Activated CD8-positive, alpha-beta memory T cell treated with anti-CD3 and anti-CD28 coated beads, Interleukin-2, amount 10 ng/mL, durations not matched to agents 7 days and 5 days (primary cell): Measurements from ENCODE around the gene TMEM150B. TPM values are rescaled to one million over a fixed set of nuclear protein-coding genes. Genes with fewer than 3 reads are reported as not detected.

Experiments used
- ATAC-seq: fragments of 150-1000 bp; cut with Tn5 transposase; one replicate; pipeline ENCODE4 v1.10.0; 2021; ENCODE audit warnings: moderate library complexity
- CTCF ChIA-PET: fragments of 350-600 bp; sonication (Branson Sonifier 250); formaldehyde crosslinking; loops from one replicate; lab custom pipeline; 2021; ENCODE audit warnings: antibody characterized with exemption; lab: Charles Lee
- DNase-seq: peaks from one replicate; pipeline ENCODE4 v3.0.0-alpha.2; 2020
- H3K27ac Mint-ChIP-seq: one replicate; pipeline ENCODE4 v1.8.0; 2021; ENCODE audit warnings: mild to moderate bottlenecking, mixed read lengths
- H3K27me3 Mint-ChIP-seq: one replicate; pipeline ENCODE4 v1.8.0; 2021; ENCODE audit warnings: mixed read lengths
- H3K36me3 Mint-ChIP-seq: one replicate; pipeline ENCODE4 v1.8.0; 2021; ENCODE audit warnings: mild to moderate bottlenecking, mixed read lengths
- H3K4me1 Mint-ChIP-seq: one replicate; pipeline ENCODE4 v1.8.0; 2021; ENCODE audit warnings: mixed read lengths
- H3K4me3 Mint-ChIP-seq: one replicate; pipeline ENCODE4 v1.8.0; 2021; ENCODE audit warnings: mild to moderate bottlenecking, moderate library complexity, mixed read lengths
- H3K9me3 Mint-ChIP-seq: one replicate; pipeline ENCODE4 v1.8.0; 2022; ENCODE audit warnings: low read depth, mixed read lengths
- total RNA-seq, 2 experiments: library from RNA; stranded (reverse); gene quantifications; one replicate each; pipeline ENCODE4 v1.2.3, GENCODE V29; 2021

TMEM150B gene
- total RNA-seq, 2 experiments from 2014 or later: 1.2 to 2.4 TPM

DNA sequence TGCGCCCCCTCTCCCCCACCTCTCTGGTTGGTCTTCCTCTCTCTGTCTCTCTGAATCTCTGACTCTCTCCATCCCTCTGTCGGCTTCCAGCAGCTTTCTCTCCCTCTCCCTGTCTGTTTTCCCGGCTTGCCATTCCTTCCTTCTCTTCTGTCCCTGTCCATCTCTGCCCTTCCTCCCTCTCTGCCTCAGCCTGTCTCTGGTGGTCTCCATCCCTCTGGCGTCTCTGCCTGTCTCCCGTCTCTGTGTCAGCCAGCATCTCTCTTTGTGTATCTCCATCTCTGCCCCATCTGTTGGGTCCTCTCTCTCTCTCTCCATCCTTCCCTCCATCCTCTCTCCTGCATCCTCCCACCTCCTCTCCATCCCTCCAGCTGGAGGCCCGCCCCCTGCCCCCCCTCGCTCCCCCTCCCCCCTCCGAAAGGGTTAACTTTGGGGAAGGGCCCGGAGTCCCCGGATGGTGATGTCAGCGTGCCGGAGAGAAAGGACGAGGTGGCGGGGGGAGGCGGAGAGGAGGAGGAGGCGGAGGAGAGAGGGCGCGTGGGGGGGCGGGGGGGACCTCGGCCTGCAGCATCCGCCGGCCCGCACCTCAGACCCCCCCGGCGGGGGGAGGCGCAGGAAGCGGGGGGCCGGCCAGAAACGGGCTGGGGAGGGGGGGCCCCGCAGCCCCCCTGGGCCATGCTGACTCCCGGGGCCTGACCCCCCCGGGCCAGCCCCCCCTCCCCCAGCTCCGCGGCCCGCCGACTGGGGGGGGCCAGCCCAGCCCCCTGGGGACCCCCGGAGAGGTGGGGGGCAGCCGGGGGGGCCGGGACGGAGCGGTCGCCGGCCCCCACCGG lies 41.4 kb downstream of the TMEM150B start, which contains the start of gene BRSK1:
TSS of gene BRSK1 (plus strand) at position 450 of the 830 bp plus-strand sequence. CDS start 446 bp downstream, outside the sequence.
- no peak for ATAC-seq
- Mint-ChIP-seq H3K4me3 (peak within 1 kb of the TSS; percentile 59), H3K27ac (peak within 1 kb of the TSS; percentile 38)

DNA sequence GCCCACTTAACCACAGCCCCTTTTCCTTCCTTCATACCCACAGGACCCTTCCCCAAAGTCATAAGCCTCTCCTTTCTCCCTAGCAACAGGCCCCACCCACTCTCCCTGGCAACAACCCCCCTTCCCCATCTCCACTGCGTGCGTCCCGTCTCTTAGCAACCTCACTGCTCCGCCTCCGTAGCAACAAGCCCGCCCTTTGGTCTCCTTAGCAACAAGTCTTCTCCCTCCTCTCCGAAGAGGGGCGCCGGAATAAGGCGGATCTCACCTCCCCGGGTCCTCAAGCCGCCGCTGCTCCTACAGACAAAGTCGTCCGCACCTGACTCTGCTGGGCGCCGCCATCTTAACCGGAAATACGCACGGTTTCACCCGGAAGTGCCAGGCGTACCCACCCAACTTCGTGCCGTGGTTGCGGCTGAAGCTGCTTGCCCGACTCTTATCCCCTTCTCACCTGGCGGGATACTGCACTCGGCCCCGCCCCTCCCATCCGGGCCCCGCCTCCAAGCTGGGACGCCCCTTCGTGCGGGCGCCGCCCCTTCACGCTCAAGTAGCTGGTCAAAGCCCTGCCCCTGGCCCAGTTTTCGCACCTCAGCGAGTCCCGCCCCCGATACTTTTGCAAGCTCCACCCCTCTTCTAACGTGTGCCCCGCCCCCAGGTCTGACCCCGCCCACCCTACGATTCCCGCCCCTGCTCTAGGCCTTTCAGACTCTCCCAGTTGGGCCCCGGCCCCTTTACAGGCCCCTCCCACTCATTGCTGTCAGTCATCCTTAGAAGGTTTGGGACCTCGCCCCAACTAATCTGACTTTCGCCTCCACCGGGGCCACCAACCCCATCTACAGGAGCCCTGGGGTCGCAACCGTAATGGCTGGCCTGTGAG lies 45.1 kb downstream of the TMEM150B start, which contains the start of gene HSPBP1:
TSS of gene HSPBP1 (minus strand) at position 341 of the 874 bp plus-strand sequence. CDS start 502 bp downstream, outside the sequence.
- Mint-ChIP-seq H3K36me3 (peaks cover 4% of the 10 kb centered on the region), H3K4me1 (peaks cover 62% of the 10 kb centered on the region), H3K27me3 (peaks cover 4% of the 10 kb centered on the region), H3K27ac (peak within 1 kb of the TSS; percentile 98), H3K9me3 (no peaks in the 10 kb centered on the region), H3K4me3 (peak within 1 kb of the TSS; percentile 91)
- CTCF ChIA-PET: interaction anchor here (0.7 to 2.2 kb wide), 12 partner anchors 9 to 347 kb away, joined by 3 to 17 read pairs (median 4); partner anchors contain the start of gene PPP6R1
- DNase-seq (peak; percentile 98), ATAC-seq (peak; percentile 89)

More for the DNA sequence above, 41.4 kb downstream of the TMEM150B start, which contains the start of gene BRSK1:
- Mint-ChIP-seq H3K9me3 (no peaks in the 10 kb centered on the region), H3K27me3 (peaks cover 4% of the 10 kb centered on the region), H3K36me3 (no peaks in the 10 kb centered on the region), H3K4me1 (peaks cover 34% of the 10 kb centered on the region)
- peak; percentile 75 for DNase-seq
- CTCF ChIA-PET: interaction anchor here (0.8 to 2.4 kb wide), 5 partner anchors 8 to 135 kb away, joined by 3 to 12 read pairs (median 3); partner anchors contain the start of gene PPP6R1

DNA sequence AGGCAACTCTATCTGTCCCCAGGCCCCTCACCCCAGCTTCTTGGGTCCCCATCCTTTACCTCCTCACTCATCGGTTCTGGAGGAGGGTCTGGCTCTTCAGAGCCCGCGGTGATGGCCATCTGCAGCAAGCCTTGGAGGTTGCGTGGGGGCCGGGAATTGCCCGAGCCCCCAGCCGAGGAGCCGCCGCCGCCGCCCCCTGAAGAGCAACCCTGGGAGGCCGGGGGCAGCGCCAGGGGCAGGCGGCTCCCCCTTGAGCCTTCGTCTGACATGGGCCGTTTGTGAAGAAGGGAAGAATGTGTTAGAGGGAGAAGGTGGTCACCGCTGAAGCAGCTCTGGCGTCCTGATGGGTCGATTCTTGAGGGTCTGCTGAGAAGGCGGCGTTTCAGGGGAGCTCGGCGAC lies 45.8 kb downstream of the TMEM150B start:
- DNase-seq (no peak), ATAC-seq (no peak)
- H3K4me3 Mint-ChIP-seq: peak overlapping the region; percentile 91
- peak overlapping the region; percentile 98 for H3K27ac Mint-ChIP-seq
- H3K36me3 Mint-ChIP-seq: peaks cover 4% of the 10 kb centered on the region
- CTCF ChIA-PET: interaction anchor here (1.1 to 3.6 kb wide), 9 partner anchors 13 to 347 kb away, joined by 3 to 18 read pairs (median 4); no protein-coding TSS in a partner anchor
- peaks cover 62% of the 10 kb centered on the region for H3K4me1 Mint-ChIP-seq
- H3K27me3 Mint-ChIP-seq: peaks cover 4% of the 10 kb centered on the region
- no peaks in the 10 kb centered on the region for H3K9me3 Mint-ChIP-seq

DNA sequence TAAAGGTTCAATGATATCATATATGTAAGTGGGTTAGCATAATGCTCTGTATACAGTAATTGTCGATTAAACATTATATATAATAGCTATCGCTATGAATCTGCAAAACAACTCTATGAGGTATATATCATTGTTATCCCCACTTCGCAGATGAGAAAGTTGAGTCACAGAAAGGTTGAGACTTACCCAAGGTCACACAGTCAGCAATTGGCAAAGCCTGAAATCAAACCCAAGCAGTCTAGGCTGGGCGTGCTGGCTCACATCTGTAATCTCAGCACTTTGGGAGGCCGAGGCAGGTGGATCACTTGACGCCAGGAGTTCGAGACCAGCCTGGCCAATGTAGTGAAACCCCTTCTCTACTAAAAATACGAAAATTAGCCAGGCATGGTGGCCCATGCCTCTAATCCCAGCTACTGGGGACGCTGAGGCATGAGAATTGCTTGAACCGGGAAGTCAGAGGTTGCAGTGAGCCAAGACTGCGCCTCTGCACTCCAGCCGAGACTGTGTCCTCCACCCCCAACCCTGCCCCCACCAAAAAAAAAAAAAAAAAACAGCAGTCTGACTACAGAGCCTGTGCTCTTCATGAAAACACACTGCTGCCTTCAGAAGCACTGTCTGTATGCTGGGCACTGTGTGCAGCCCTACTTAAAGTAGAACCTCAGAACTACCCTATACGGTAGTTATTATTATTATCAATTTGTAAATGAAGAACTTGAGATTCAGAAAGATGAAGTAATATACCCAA lies 46.6 kb downstream of the TMEM150B start:
- Mint-ChIP-seq H3K36me3 (peaks cover 4% of the 10 kb centered on the region), H3K27ac (peak overlapping the region; percentile 98), H3K4me3 (peak overlapping the region; percentile 91), H3K9me3 (no peaks in the 10 kb centered on the region), H3K27me3 (peaks cover 3% of the 10 kb centered on the region), H3K4me1 (peaks cover 61% of the 10 kb centered on the region)
- DNase-seq (no peak), ATAC-seq (no peak)
- CTCF ChIA-PET: interaction anchor here (0.6 to 3.8 kb wide), 5 partner anchors 13 to 236 kb away, joined by 3 to 19 read pairs (median 3); partner anchors contain the start of gene ZNF628

DNA sequence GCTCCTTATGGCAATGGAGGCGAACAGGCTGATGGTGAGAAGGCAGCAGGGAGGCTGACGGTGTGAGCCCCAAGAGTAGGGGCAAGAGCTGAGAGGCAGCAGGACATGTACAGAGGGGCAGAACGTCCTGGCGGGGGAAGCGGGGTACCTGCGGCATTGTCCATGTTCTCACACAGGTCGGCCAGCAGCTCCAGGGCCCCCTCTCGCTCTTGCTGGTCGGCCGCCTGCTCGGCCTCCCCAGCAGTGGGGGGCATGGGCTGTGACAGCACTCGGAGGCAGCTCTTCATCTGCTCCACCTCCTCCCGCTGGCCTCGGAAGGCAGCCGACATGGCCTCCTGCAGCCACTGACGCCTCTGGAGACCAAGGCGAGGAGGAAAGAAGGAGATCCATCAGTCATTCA lies 47.6 kb downstream of the TMEM150B start:
- H3K36me3 Mint-ChIP-seq: peaks cover 8% of the 10 kb centered on the region
- DNase-seq: no peak
- CTCF ChIA-PET: interaction anchor here (1.0 to 3.8 kb wide), 6 partner anchors 14 to 199 kb away, joined by 3 to 19 read pairs (median 3); partner anchors contain the start of genes DNAAF3 and ZNF628
- H3K4me1 Mint-ChIP-seq: peaks cover 54% of the 10 kb centered on the region
- H3K27me3 Mint-ChIP-seq: no peaks in the 10 kb centered on the region
- H3K9me3 Mint-ChIP-seq: no peaks in the 10 kb centered on the region
- no peak for ATAC-seq
- peak overlapping the region; percentile 98 for H3K27ac Mint-ChIP-seq
- peak overlapping the region; percentile 68 for H3K4me3 Mint-ChIP-seq

DNA sequence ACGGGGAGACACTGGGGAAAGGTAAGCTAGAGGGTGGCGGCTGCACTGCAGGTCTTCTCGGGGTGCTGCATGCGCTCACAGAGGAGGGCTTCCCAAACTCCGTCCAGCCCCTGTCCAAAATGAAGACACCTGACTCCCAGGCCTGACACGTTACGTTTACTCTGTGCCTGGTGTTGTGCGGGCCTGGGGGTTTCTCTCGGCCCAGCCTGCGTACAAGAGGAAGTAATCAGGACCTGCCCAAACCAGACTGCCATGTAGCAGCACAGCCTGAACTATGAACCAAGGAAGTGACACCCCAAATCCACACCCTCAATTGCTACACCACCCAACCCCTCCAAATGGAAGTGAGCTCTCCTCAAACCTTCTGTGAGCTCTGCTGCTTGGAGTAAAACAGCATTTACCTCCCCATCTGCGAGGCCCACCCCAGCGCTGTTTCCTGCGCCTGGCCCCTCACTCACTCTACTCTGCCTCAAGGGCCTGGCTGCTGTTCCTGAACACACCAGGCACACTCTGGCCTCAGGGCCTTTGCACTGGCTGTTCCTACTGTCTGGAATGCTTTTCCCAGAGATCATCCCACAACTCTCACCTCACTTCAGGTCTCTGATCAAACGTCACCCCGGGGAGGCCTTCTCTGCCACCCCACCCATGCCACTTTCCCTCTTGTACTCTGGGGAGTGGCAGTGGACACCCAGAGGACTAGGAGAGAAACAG lies 48.3 kb downstream of the TMEM150B start:
- ATAC-seq (peak; percentile 11), DNase-seq (peak; percentile 64)
- H3K27me3 Mint-ChIP-seq: no peaks in the 10 kb centered on the region
- CTCF ChIA-PET: interaction anchor here (1.0 to 3.8 kb wide), 7 partner anchors 15 to 199 kb away, joined by 3 to 19 read pairs (median 3); partner anchors contain the start of genes DNAAF3, PPP6R1 and ZNF628
- H3K4me3 Mint-ChIP-seq: peak overlapping the region; percentile 68
- no peaks in the 10 kb centered on the region for H3K9me3 Mint-ChIP-seq
- peaks cover 13% of the 10 kb centered on the region for H3K36me3 Mint-ChIP-seq
- peaks cover 52% of the 10 kb centered on the region for H3K4me1 Mint-ChIP-seq
- H3K27ac Mint-ChIP-seq: peak overlapping the region; percentile 98

DNA sequence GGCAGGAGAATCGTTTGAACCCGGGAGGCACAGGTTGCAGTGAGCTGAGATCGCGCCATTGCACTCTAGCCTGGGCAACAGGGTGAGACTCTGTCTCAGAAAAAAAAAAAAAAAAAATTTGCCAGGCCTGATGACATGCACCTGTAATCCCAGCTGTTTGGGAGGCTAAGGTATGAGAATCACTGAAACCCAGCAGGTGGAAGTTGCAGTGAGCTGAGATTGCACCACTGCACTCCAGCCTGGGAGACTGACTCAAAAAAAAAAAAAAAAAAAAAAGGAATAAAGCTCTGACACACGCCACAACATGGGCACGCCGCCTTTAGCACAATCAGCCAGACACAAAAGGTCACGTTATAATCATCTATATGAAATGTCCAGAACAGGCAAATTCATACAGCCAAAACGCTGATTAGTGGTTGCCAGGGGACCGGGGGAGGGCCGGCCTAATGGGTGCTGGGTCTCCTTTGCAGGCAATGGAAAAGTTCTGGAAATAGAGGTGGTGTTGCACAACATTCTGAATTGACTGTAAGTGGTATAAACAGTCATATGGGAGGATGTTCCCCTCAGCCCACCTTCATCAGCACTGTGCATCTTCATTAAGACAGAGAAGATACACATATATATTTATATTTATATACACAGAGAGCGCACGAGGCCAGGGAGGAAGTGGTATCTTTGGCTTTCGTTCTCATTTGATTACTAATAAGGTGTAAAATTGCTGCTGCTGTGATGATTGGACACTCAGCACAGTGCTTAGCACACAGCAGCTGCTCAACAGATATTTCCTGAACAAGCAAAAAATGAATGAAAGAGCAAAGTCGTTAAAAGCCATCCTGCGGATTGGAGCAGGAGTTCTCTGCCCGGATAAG lies 49.1 kb downstream of the TMEM150B start:
- Mint-ChIP-seq H3K36me3 (peaks cover 13% of the 10 kb centered on the region), H3K27me3 (no peaks in the 10 kb centered on the region), H3K4me3 (peak overlapping the region; percentile 68), H3K4me1 (peaks cover 48% of the 10 kb centered on the region), H3K27ac (peak overlapping the region; percentile 98), H3K9me3 (no peaks in the 10 kb centered on the region)
- DNase-seq: peak; percentile 70
- CTCF ChIA-PET: interaction anchor here (1.0 to 3.8 kb wide), 6 partner anchors 16 to 115 kb away, joined by 3 to 19 read pairs (median 6); partner anchors contain the start of genes DNAAF3, PPP6R1 and TMEM238
- peak; percentile 42 for ATAC-seq

DNA sequence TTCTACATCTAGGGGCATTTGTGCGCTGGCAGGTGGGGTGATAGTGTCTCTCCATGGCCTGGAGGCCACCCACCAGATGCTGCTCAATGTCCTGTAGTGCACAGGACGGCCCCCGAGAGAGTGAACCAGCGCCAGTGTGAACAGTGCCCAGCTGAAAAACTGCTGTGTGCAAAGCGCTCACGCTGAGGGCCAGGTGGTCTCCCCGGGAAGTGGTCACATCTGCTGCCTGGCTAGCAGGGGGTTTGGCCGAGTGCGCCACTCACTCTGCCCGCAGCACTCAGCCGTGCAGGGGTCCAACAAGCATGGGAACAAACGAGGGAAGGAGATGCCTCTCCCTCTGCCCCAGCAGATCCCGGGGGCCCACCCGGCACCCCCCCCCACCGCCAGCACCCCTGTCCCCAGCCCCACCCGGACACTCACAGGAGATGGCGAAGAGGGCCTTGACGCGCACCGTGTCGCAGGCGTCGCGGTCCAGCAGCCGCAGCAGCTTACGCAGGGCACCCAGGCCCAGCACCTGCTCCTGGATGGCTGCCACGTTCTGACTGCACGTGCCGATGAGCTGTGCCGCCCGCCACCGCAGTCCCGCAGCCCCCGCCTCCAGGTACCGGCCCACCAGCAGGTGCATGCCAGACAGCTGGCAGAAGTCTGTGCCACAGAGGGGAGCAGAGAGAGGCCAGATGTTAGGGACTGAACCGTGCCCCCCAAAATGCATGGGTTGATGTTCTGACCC lies 51.0 kb downstream of the TMEM150B start:
- H3K4me3 Mint-ChIP-seq: no peak overlapping the region
- no peak overlapping the region for H3K27ac Mint-ChIP-seq
- no peak for DNase-seq
- ATAC-seq: no peak
- H3K9me3 Mint-ChIP-seq: no peaks in the 10 kb centered on the region
- CTCF ChIA-PET: interaction anchor here (1.1 to 1.8 kb wide), 2 partner anchors 17 to 110 kb away, joined by 3 to 6 read pairs; partner anchors contain the start of gene TMEM238
- no peaks in the 10 kb centered on the region for H3K27me3 Mint-ChIP-seq
- peaks cover 46% of the 10 kb centered on the region for H3K4me1 Mint-ChIP-seq
- peaks cover 16% of the 10 kb centered on the region for H3K36me3 Mint-ChIP-seq

DNA sequence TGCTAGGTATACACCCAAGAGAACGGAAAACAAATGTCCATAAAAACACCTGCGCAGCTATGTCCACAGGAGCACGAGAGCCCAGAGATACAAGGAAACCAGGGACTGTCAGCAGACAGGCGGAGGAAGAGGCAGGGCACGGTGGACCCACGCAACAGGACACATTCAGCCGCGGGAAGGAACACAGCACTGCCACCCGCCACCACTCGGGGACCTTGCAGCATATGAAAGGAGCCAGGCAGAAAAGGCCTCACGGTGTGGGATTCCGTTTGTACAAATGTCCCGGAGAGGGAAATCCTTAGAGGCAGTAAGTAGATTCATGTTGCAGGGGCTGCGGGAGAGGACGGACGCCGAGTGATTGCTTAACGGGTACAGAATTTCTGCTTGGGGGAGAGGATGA lies 53.0 kb downstream of the TMEM150B start:
- Mint-ChIP-seq H3K9me3 (peaks cover 2% of the 10 kb centered on the region), H3K27ac (no peak overlapping the region), H3K4me1 (peaks cover 28% of the 10 kb centered on the region), H3K4me3 (no peak overlapping the region), H3K27me3 (no peaks in the 10 kb centered on the region), H3K36me3 (peaks cover 19% of the 10 kb centered on the region)
- DNase-seq (no peak), ATAC-seq (no peak)
- CTCF ChIA-PET: no interaction called here

DNA sequence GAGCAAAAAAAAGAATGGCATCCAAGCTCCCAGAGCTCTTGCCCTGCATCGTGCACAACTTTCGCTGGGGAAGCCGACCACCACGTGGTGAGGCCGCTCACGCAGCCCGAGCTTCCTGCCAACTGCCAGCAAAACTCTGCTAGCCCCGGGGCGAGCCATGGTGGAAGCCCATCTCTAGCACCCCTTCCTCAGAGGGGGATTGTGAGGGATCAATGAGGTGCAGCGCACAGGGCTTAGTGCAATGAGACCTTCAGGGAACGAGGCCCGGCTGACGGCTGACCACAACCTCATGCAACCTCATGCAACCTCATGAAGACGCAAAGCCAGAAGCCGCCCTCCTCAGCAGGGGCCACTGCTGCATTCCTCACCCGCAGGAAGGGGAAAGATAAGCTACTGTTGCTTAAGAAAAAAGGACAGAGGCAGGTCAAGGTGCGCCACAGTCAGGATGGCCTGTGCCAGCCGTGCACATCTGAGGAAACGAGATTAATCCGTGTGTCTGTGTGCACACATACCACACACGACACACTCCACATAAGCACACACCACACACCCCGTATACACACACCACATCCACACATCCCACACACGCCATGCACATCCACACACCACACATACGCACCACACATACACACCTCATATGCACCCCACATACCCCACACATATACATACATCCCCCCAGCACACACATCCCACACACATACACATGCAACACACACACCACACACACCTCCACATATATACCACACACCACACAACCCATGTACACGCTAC lies 54.8 kb downstream of the TMEM150B start:
- CTCF ChIA-PET: interaction anchor here (0.7 to 1.2 kb wide), 2 partner anchors 10 to 148 kb away, joined by 3 read pairs; partner anchors contain the start of gene HSPBP1
- peak overlapping the region; percentile 41 for H3K27ac Mint-ChIP-seq
- peaks cover 19% of the 10 kb centered on the region for H3K4me1 Mint-ChIP-seq
- peaks cover 10% of the 10 kb centered on the region for H3K9me3 Mint-ChIP-seq
- peak overlapping the region; percentile 1 for H3K4me3 Mint-ChIP-seq
- no peaks in the 10 kb centered on the region for H3K27me3 Mint-ChIP-seq
- peaks cover 26% of the 10 kb centered on the region for H3K36me3 Mint-ChIP-seq
- DNase-seq (peak; percentile 67), ATAC-seq (peak; percentile 43)
